Caco-2 (cell line): ENCODE data around the gene POLR1D. TPM values are rescaled to one million over a fixed set of nuclear protein-coding genes. Genes with fewer than 3 reads are reported as not detected.

Experiments
- BruUV-seq: library from RNA; stranded (reverse); fragments of 400-500 nt; replicated peaks from 2 replicates; lab custom pipeline; 2021; lab: Mats Ljungman, UMichigan
- CTCF ChIA-PET: fragments of 300-600 bp; sonication (Branson Sonifier 250); formaldehyde crosslinking; loops from one replicate; lab custom pipeline; 2022; ENCODE audit warnings: antibody characterized with exemption; lab: Charles Lee
- POLR2A ChIA-PET: fragments of 300-600 bp; sonication (Branson Sonifier 250); formaldehyde crosslinking; loops from one replicate; lab custom pipeline; 2022; ENCODE audit warnings: antibody characterized with exemption; lab: Charles Lee
- DNase-seq, 2 experiments: peaks; one replicate each; pipeline versions ENCODE4 v3.0.0 to v3.0.0-alpha.2; 2020 to 2022
- H3K27me3 ChIP-seq: replicated peaks from 2 replicates; pipeline ENCODE4 v1.6.0; 2011; ENCODE audit warnings: low read length; ENCODE audit not compliant: control insufficient read depth, insufficient read depth
- H3K36me3 ChIP-seq: 2 replicates; pipeline ENCODE4 v1.5.1; 2011; ENCODE audit warnings: low read length; ENCODE audit not compliant: control insufficient read depth, insufficient read depth
- H3K4me1 ChIP-seq: fragments of 250-450 bp; sonication (Bioruptor Pico); 2 replicates; pipeline ENCODE4 v1.5.1; 2020; ENCODE audit warnings: mild to moderate bottlenecking
- H3K4me3 ChIP-seq: 2 replicates; pipeline ENCODE4 v1.5.1; 2011; ENCODE audit warnings: low read depth, mild to moderate bottlenecking, control low read depth, low read length
- H3K9me3 ChIP-seq: fragments of 250-450 bp; sonication (Bioruptor Pico); 2 replicates; pipeline ENCODE4 v1.5.1; 2020; ENCODE audit warnings: mild to moderate bottlenecking, moderate library complexity
- H3K27ac Mint-ChIP-seq: one replicate; pipeline ENCODE4 v1.8.0; 2022; ENCODE audit warnings: mixed read lengths; ENCODE audit not compliant: unreplicated experiment
- H3K27me3 Mint-ChIP-seq: one replicate; pipeline ENCODE4 v1.8.0; 2022; ENCODE audit warnings: mixed read lengths; ENCODE audit not compliant: insufficient read depth, unreplicated experiment
- H3K36me3 Mint-ChIP-seq: one replicate; pipeline ENCODE4 v1.8.0; 2022; ENCODE audit warnings: mild to moderate bottlenecking, mixed read lengths; ENCODE audit not compliant: insufficient read depth, unreplicated experiment
- H3K4me1 Mint-ChIP-seq: one replicate; pipeline ENCODE4 v1.8.0; 2022; ENCODE audit warnings: low read depth, mixed read lengths; ENCODE audit not compliant: unreplicated experiment
- H3K4me3 Mint-ChIP-seq: one replicate; pipeline ENCODE4 v1.8.0; 2022; ENCODE audit warnings: mild to moderate bottlenecking, moderate library complexity, mixed read lengths; ENCODE audit not compliant: unreplicated experiment
- H3K9me3 Mint-ChIP-seq: one replicate; pipeline ENCODE4 v1.8.0; 2022; ENCODE audit warnings: mixed read lengths; ENCODE audit not compliant: unreplicated experiment
- CTCF ChIP-seq, 2 experiments: fragments of 200-600 bp in 1 of 2; IDR thresholded peaks; 1 replicate in 1 of 2; 2 replicates in 1 of 2; pipeline versions ENCODE4 v1.5.1 to v1.8.0; 2011 to 2022; ENCODE audit warnings: antibody characterized with exemption in 1 of 2, control low read depth in 1 of 2, inconsistent platforms in 1 of 2, low read depth in 1 of 2, low read length in 1 of 2, mild to moderate bottlenecking in 1 of 2, moderate library complexity in 1 of 2; ENCODE audit not compliant: insufficient read depth in 1 of 2, severe bottlenecking in 1 of 2, unreplicated experiment in 1 of 2
- intact Hi-C: fragments of 100-400 bp; cut with micrococcal nuclease; formaldehyde crosslinking; loops from one replicate; pipeline ENCODE4 v1.10.0; 2022; ENCODE audit not compliant: unreplicated experiment
- total RNA-seq: library from RNA; stranded (reverse); gene quantifications from 2 replicates; pipeline ENCODE4 v1.2.3, GENCODE V29; 2022

POLR1D gene
- total RNA-seq, 1 experiment from 2014 or later = 201 TPM

DNA sequence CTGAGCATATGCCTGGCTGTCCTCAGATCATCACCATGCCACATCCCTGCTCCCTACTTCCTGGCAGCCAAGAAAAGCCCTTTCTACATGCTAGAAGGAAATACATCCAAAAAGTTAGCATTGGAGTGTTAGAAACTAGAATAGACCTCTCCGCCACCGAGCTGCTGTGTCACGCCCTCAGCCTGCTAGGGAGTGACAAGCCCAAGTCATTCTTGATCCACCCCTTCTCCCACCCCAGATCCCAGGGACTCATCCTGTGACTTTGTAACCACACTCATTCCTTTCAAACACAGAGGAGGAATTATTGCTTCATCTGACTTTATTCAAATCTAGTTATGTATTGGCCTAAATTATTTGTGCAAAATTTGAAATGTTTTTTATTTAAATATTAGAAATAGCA lies 45.3 kb downstream of the POLR1D start:
- Histone ChIP-seq H3K36me3 (no peaks in the 10 kb centered on the region), H3K4me3 (no peak overlapping the region), H3K27me3 (no peaks in the 10 kb centered on the region), H3K4me1 (0 out of 2 replicates have a peak, but pooled peaks cover 3% of the 10 kb centered on the region), H3K9me3 (no peaks in the 10 kb centered on the region)
- ChIA-PET CTCF (no interaction called here), POLR2A (no interaction called here)
- DNase-seq = no peak
- Mint-ChIP-seq H3K4me1 (no peaks in the 10 kb centered on the region), H3K27ac (no peak overlapping the region), H3K36me3 (no peaks in the 10 kb centered on the region), H3K9me3 (no peaks in the 10 kb centered on the region), H3K4me3 (no peak overlapping the region), H3K27me3 (no peaks in the 10 kb centered on the region)
- TF ChIP-seq CTCF (IDR thresholded peaks at IDR 0.05; ENCODE audit: insufficient read depth in 1 of 2, low read depth in 1 of 2, low read length in 1 of 2, severe bottlenecking in 1 of 2, unreplicated experiment in 1 of 2) = no peak
- intact Hi-C loops = no loop called here
- no TSS peak for BruUV-seq

GRCh38 chr13:27667946-27668345 lies 46.3 kb downstream of the POLR1D start:
- TF ChIP-seq CTCF (IDR thresholded peaks at IDR 0.05; ENCODE audit: insufficient read depth in 1 of 2, low read depth in 1 of 2, low read length in 1 of 2, severe bottlenecking in 1 of 2, unreplicated experiment in 1 of 2) = no peak
- Histone ChIP-seq H3K27me3 (no peaks in the 10 kb centered on the region), H3K36me3 (no peaks in the 10 kb centered on the region), H3K4me3 (no peak overlapping the region), H3K4me1 (no peaks in the 10 kb centered on the region), H3K9me3 (no peaks in the 10 kb centered on the region)
- DNase-seq = no peak
- POLR2A ChIA-PET = no interaction called here
- CTCF ChIA-PET = interaction anchor here (0.6 kb wide), 1 partner anchor 313 kb away, joined by 3 read pairs; no protein-coding TSS in a partner anchor
- Mint-ChIP-seq H3K4me1 (no peaks in the 10 kb centered on the region), H3K4me3 (no peak overlapping the region), H3K9me3 (no peaks in the 10 kb centered on the region), H3K27me3 (no peaks in the 10 kb centered on the region), H3K36me3 (no peaks in the 10 kb centered on the region), H3K27ac (no peak overlapping the region)
- intact Hi-C loops = no loop called here
- BruUV-seq = no TSS peak

DNA sequence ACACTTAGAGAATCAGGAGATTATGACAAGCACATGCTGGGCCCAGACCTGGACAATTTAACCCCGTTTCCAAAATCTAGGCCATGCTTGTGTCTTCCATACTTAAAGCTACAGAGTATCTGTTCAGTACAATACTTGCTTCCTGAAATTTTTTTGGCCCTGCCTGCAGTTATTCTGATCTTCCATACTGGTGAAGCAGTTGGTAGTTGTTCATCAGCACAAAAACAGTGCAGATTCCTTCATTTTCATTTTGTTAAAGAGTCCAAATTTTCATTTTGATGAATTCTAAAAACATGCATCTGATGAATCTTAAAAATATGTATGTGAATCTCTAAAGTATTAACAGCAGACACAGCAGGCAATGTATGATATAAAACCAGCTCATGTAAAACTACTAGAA lies 49.2 kb downstream of the POLR1D start:
- intact Hi-C loops = no loop called here
- ChIA-PET CTCF (no interaction called here), POLR2A (interaction anchor here (0.6 kb wide), 1 partner anchor 958 kb away, joined by 6 read pairs; no protein-coding TSS in a partner anchor)

More for the DNA sequence above, 49.2 kb downstream of the POLR1D start:
- Mint-ChIP-seq H3K4me1 (no peaks in the 10 kb centered on the region), H3K9me3 (no peaks in the 10 kb centered on the region), H3K4me3 (no peak overlapping the region), H3K36me3 (no peaks in the 10 kb centered on the region), H3K27me3 (no peaks in the 10 kb centered on the region), H3K27ac (no peak overlapping the region)
- BruUV-seq = no TSS peak
- Histone ChIP-seq H3K36me3 (no peaks in the 10 kb centered on the region), H3K27me3 (no peaks in the 10 kb centered on the region), H3K4me3 (no peak overlapping the region), H3K4me1 (no peaks in the 10 kb centered on the region), H3K9me3 (no peaks in the 10 kb centered on the region)
- TF ChIP-seq CTCF (IDR thresholded peaks at IDR 0.05; ENCODE audit: insufficient read depth in 1 of 2, low read depth in 1 of 2, low read length in 1 of 2, severe bottlenecking in 1 of 2, unreplicated experiment in 1 of 2) = no peak
- no peak for DNase-seq
